ENCODE data around the gene TIMP3.
"Not testable (repeated sequence)": the region's sequence is repeated elsewhere in the genome, so short reads cannot be mapped to it uniquely, and the experiment has no call there.

Gene TIMP3

DNA sequence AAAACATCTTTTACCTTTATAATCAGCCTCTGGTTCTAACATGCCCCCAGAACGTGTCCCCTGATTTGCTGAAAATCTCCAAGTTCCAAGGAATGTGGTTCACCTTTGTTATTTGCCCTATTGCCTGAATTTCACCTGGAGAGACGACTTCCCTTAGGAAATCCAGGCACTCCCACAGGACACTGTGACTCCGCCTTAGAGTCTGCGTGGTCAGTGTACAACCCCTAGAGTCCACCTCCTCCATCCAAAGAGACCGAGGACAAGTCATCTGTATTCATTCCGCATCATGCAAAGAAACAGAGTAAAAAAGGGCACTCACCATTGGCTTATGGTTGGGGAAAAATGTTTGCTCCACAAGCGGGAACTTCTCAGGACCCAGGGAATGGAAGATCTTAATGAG is 63.1 kb downstream of the TIMP3 start:
- no peak overlapping the region for H3K27ac ChIP-seq (ENCODE audit: low read length)
- H3K9me3 ChIP-seq (ENCODE audit: control insufficient read depth, insufficient read depth, low read length): no peaks in the 10 kb centered on the region
- no peaks in the 10 kb centered on the region for H3K4me1 ChIP-seq (ENCODE audit: control insufficient read depth, insufficient read depth, low read length)
- no peak for DNase-seq (ENCODE audit: low read depth, low spot score)
- no peaks in the 10 kb centered on the region; the same call in 1 of the 2 replicates for H3K36me3 ChIP-seq (ENCODE audit: control insufficient read depth, insufficient read depth, low read length)
- no CpG with 5 or more reads among the region's 7 CpGs for WGBS (ENCODE audit: insufficient coverage, insufficient read length)
- H3K4me3 ChIP-seq (ENCODE audit: low read length): no peak overlapping the region
- H3K27me3 ChIP-seq (ENCODE audit: control insufficient read depth, insufficient read depth, low read length): no peaks in the 10 kb centered on the region

- no peak overlapping the region for H3K27ac ChIP-seq (ENCODE audit: low read length)
- no CpG with 5 or more reads among the region's 4 CpGs for WGBS (ENCODE audit: insufficient coverage, insufficient read length)
- DNase-seq (ENCODE audit: low read depth, low spot score): no peak
Measured at GRCh38 chr22:32866953-32867352, 65.4 kb downstream of the TIMP3 start.

GRCh38 chr22:32868946-32869345 is 67.4 kb downstream of the TIMP3 start:
- no peak overlapping the region for H3K4me3 ChIP-seq (ENCODE audit: low read length)
- H3K9me3 ChIP-seq (ENCODE audit: control insufficient read depth, insufficient read depth, low read length): no peaks in the 10 kb centered on the region
- no CpG with 5 or more reads among the region's 6 CpGs for WGBS (ENCODE audit: insufficient coverage, insufficient read length)
- no peaks in the 10 kb centered on the region; the same call in 1 of the 2 replicates for H3K36me3 ChIP-seq (ENCODE audit: control insufficient read depth, insufficient read depth, low read length)
- no peaks in the 10 kb centered on the region for H3K27me3 ChIP-seq (ENCODE audit: control insufficient read depth, insufficient read depth, low read length)
- H3K4me1 ChIP-seq (ENCODE audit: control insufficient read depth, insufficient read depth, low read length): no peaks in the 10 kb centered on the region
- no peak overlapping the region for H3K27ac ChIP-seq (ENCODE audit: low read length)
- DNase-seq (ENCODE audit: low read depth, low spot score): no peak

More at GRCh38 chr22:32866953-32867352, 65.4 kb downstream of the TIMP3 start:
- H3K36me3 ChIP-seq (ENCODE audit: control insufficient read depth, insufficient read depth, low read length): no peaks in the 10 kb centered on the region; the same call in 1 of the 2 replicates
- H3K4me1 ChIP-seq (ENCODE audit: control insufficient read depth, insufficient read depth, low read length): no peaks in the 10 kb centered on the region
- H3K4me3 ChIP-seq (ENCODE audit: low read length): no peak overlapping the region
- H3K9me3 ChIP-seq (ENCODE audit: control insufficient read depth, insufficient read depth, low read length): no peaks in the 10 kb centered on the region
- no peaks in the 10 kb centered on the region for H3K27me3 ChIP-seq (ENCODE audit: control insufficient read depth, insufficient read depth, low read length)

DNA sequence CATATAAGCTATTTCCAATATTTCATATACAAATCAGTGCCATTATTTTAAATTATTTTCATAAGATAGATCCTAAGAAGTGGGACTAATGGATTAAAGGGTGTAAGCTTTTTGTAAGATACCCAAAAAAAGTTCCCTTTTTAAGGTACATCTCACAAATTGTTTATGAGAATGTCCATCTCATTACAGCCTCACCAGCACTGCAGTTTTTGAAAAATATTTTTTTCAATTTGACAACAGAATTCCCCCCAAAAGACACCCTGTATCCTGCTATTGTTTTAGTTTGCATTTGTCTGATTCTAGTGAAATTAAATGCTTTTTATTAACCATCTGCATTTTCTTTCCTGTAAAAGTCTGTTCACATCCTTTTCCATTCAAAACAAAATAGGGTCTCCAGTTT is 69.0 kb downstream of the TIMP3 start:
- Histone ChIP-seq H3K36me3 (ENCODE audit: control insufficient read depth, insufficient read depth, low read length) (no peaks in the 10 kb centered on the region), H3K4me3 (ENCODE audit: low read length) (no peak overlapping the region), H3K4me1 (ENCODE audit: control insufficient read depth, insufficient read depth, low read length) (no peaks in the 10 kb centered on the region), H3K27ac (ENCODE audit: low read length) (no peak overlapping the region), H3K9me3 (ENCODE audit: control insufficient read depth, insufficient read depth, low read length) (no peaks in the 10 kb centered on the region), H3K27me3 (ENCODE audit: control insufficient read depth, insufficient read depth, low read length) (no peaks in the 10 kb centered on the region)
- no peak for DNase-seq (ENCODE audit: low read depth, low spot score)

- H3K36me3 ChIP-seq (ENCODE audit: control insufficient read depth, insufficient read depth, low read length); H3K9me3 ChIP-seq (ENCODE audit: control insufficient read depth, insufficient read depth, low read length); DNase-seq (ENCODE audit: low read depth, low spot score); H3K27ac ChIP-seq (ENCODE audit: low read length); H3K4me1 ChIP-seq (ENCODE audit: control insufficient read depth, insufficient read depth, low read length); H3K27me3 ChIP-seq (ENCODE audit: control insufficient read depth, insufficient read depth, low read length); H3K4me3 ChIP-seq (ENCODE audit: low read length): not testable (repeated sequence)
- no CpG with 5 or more reads among the region's 5 CpGs for WGBS (ENCODE audit: insufficient coverage, insufficient read length)
Measured at GRCh38 chr22:32873604-32874003, 72.1 kb downstream of the TIMP3 start.

- Histone ChIP-seq H3K27ac (ENCODE audit: low read length) (no peak overlapping the region), H3K9me3 (ENCODE audit: control insufficient read depth, insufficient read depth, low read length) (no peaks in the 10 kb centered on the region), H3K4me1 (ENCODE audit: control insufficient read depth, insufficient read depth, low read length) (no peaks in the 10 kb centered on the region), H3K27me3 (ENCODE audit: control insufficient read depth, insufficient read depth, low read length) (no peaks in the 10 kb centered on the region), H3K36me3 (ENCODE audit: control insufficient read depth, insufficient read depth, low read length) (no peaks in the 10 kb centered on the region), H3K4me3 (ENCODE audit: low read length) (no peak overlapping the region)
- WGBS (ENCODE audit: insufficient coverage, insufficient read length): no CpG with 5 or more reads among the region's 4 CpGs
- no peak for DNase-seq (ENCODE audit: low read depth, low spot score)
Measured at GRCh38 chr22:32874385-32874784, 72.9 kb downstream of the TIMP3 start.

DNA sequence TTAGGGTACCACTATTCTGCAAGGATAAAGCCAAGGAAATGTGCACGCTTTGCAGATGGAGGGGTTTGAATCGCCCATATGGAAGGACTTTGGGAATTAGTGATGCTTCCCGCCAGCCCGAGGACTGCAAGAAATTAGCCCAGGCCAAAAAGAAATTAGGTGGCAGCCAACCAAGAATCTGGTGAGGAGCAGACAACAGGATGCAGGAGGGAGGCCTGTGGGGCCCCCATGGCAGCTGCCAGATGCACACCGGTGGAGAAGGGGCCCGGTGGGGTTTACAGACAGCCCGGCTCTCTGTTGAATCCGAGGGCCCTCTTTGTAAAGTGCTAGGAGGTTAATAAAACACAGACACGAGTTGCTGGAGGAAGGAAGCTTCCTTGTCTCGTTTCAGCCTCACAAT is 73.5 kb downstream of the TIMP3 start:
- no CpG with 5 or more reads among the region's 10 CpGs for WGBS (ENCODE audit: insufficient coverage, insufficient read length)
- H3K4me3 ChIP-seq (ENCODE audit: low read length): no peak overlapping the region
- H3K36me3 ChIP-seq (ENCODE audit: control insufficient read depth, insufficient read depth, low read length): no peaks in the 10 kb centered on the region
- H3K27ac ChIP-seq (ENCODE audit: low read length): no peak overlapping the region
- H3K4me1 ChIP-seq (ENCODE audit: control insufficient read depth, insufficient read depth, low read length): no peaks in the 10 kb centered on the region
- H3K9me3 ChIP-seq (ENCODE audit: control insufficient read depth, insufficient read depth, low read length): no peaks in the 10 kb centered on the region
- no peaks in the 10 kb centered on the region for H3K27me3 ChIP-seq (ENCODE audit: control insufficient read depth, insufficient read depth, low read length)
- no peak for DNase-seq (ENCODE audit: low read depth, low spot score)

DNA sequence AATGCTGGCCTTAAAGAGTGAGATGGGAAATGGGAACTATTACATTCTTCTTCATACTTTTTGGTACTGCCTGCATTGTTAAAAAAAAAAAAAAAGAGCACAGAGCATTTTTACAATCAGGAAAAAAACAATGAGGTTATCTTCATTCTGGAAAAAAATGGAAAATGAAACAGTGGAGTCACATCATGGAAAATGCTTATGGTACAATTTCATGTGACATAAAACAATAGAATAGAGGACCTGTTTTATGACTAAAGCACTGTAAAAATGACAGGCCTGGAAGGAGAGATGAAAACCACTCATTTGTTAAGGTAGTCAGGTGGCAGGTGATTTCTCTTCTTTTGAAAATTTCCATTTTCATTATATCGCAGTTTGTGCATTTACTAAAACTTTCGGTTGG is 75.0 kb downstream of the TIMP3 start:
- H3K9me3 ChIP-seq (ENCODE audit: control insufficient read depth, insufficient read depth, low read length): no peaks in the 10 kb centered on the region
- H3K27ac ChIP-seq (ENCODE audit: low read length): no peak overlapping the region
- no peak for DNase-seq (ENCODE audit: low read depth, low spot score)
- no CpG with 5 or more reads among the region's 2 CpGs for WGBS (ENCODE audit: insufficient coverage, insufficient read length)
- no peak overlapping the region for H3K4me3 ChIP-seq (ENCODE audit: low read length)
- no peaks in the 10 kb centered on the region for H3K27me3 ChIP-seq (ENCODE audit: control insufficient read depth, insufficient read depth, low read length)
- 0 out of 2 replicates have a peak, but pooled peaks cover 1% of the 10 kb centered on the region for H3K4me1 ChIP-seq (ENCODE audit: control insufficient read depth, insufficient read depth, low read length)
- no peaks in the 10 kb centered on the region for H3K36me3 ChIP-seq (ENCODE audit: control insufficient read depth, insufficient read depth, low read length)

DNA sequence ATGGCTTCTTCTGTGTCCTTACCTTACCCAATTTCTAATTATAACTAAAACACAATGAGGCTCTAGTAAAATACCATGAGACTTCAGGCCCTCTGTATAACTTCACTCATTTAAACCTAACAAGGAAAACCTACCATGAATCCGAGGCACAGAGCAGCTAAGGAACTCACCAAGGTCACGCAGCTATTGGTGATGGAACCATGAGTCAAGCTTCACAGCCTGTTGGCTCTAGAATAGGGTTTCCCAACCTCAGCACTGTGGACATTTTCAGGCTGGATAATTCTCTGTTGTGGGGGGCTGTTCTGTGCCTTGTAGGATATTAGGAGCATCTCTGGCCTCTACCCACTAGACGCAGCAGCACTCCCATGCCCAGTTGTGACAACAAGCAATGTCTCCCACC is 75.7 kb downstream of the TIMP3 start:
- WGBS (ENCODE audit: insufficient coverage, insufficient read length): no CpG with 5 or more reads among the region's 3 CpGs
- DNase-seq (ENCODE audit: low read depth, low spot score): no peak

DNA sequence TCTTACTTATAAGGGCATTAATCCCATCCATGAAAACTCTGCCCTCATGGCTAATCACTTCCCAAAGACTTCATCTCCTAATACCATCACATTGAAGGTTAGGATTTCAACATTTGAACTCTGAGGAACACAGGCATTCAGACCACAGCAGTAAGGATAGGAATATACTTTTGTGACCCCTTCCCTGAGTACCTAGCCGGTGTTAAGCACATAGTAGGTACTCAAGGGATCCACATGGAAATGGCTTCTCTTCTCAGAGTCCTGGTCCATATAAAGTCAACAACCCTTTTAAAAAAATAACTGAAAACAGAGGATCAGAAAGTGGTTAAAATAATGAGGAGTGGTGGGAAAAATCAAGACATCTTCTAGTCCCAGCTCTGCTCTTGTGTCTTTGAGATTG is 78.0 kb downstream of the TIMP3 start:
- H3K4me3 ChIP-seq (ENCODE audit: low read length): no peak overlapping the region
- no peak for DNase-seq (ENCODE audit: low read depth, low spot score)
- H3K27me3 ChIP-seq (ENCODE audit: control insufficient read depth, insufficient read depth, low read length): no peaks in the 10 kb centered on the region
- no CpG with 5 or more reads among the region's 1 CpG for WGBS (ENCODE audit: insufficient coverage, insufficient read length)
- no peaks in the 10 kb centered on the region for H3K36me3 ChIP-seq (ENCODE audit: control insufficient read depth, insufficient read depth, low read length)
- no peaks in the 10 kb centered on the region for H3K9me3 ChIP-seq (ENCODE audit: control insufficient read depth, insufficient read depth, low read length)
- 0 out of 2 replicates have a peak, but pooled peaks cover 1% of the 10 kb centered on the region for H3K4me1 ChIP-seq (ENCODE audit: control insufficient read depth, insufficient read depth, low read length)
- H3K27ac ChIP-seq (ENCODE audit: low read length): no peak overlapping the region

More for the DNA sequence above, 75.7 kb downstream of the TIMP3 start:
- no peaks in the 10 kb centered on the region for H3K9me3 ChIP-seq (ENCODE audit: control insufficient read depth, insufficient read depth, low read length)
- H3K4me3 ChIP-seq (ENCODE audit: low read length): no peak overlapping the region
- no peak overlapping the region for H3K27ac ChIP-seq (ENCODE audit: low read length)
- no peaks in the 10 kb centered on the region for H3K36me3 ChIP-seq (ENCODE audit: control insufficient read depth, insufficient read depth, low read length)
- H3K27me3 ChIP-seq (ENCODE audit: control insufficient read depth, insufficient read depth, low read length): no peaks in the 10 kb centered on the region
- H3K4me1 ChIP-seq (ENCODE audit: control insufficient read depth, insufficient read depth, low read length): 0 out of 2 replicates have a peak, but pooled peaks cover 1% of the 10 kb centered on the region

DNA sequence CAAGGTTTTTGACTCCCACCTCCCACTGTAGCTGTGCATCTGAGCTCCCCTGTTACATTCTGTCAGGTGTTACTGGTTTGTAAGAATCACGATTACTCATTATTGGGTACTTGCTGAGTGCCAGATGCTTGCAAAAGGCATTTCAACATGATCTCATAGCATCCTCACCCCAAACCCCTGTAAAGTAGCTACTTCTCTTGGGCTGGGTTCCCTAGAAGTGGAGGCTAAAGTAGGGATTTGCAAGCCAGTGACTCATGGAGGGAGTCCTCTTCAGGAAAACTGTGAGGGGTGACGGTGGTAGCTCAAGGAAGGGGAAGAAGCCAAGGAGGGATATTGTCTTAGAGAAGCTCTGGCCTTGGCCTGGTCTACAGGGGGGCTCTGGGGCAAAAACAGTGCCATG is 78.6 kb downstream of the TIMP3 start:
- DNase-seq (ENCODE audit: low read depth, low spot score): no peak
- no peaks in the 10 kb centered on the region for H3K27me3 ChIP-seq (ENCODE audit: control insufficient read depth, insufficient read depth, low read length)
- H3K27ac ChIP-seq (ENCODE audit: low read length): no peak overlapping the region
- WGBS (ENCODE audit: insufficient coverage, insufficient read length): no CpG with 5 or more reads among the region's 2 CpGs
- no peaks in the 10 kb centered on the region for H3K9me3 ChIP-seq (ENCODE audit: control insufficient read depth, insufficient read depth, low read length)
- 0 out of 2 replicates have a peak, but pooled peaks cover 1% of the 10 kb centered on the region for H3K4me1 ChIP-seq (ENCODE audit: control insufficient read depth, insufficient read depth, low read length)
- no peak overlapping the region for H3K4me3 ChIP-seq (ENCODE audit: low read length)
- no peaks in the 10 kb centered on the region for H3K36me3 ChIP-seq (ENCODE audit: control insufficient read depth, insufficient read depth, low read length)
